Measurements from ENCODE around the gene LRRC30.

LRRC30 gene

DNA sequence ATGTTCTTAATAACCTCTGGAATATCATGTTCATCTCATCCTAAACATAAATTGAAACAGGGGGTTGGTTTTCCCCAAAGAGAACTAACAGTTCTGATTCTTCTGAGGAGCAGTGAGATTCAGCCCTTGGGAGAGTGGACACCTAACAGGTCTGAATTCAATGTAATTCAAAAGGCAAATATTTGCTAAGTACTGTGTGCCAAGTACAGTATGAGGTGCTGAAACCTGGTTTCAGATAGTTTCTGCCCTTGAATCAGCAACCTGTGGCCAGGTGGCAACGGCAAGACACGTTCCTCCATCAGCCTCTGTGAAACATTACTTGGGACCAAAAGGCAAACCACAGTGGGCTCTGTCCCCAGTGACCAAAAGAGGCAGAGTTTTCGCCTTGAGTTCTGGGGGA is 1.3 kb downstream of the LRRC30 start:
- Histone ChIP-seq H2AFZ (ENCODE audit: low read depth, low read length) (no peak overlapping the region), H3K23ac (ENCODE audit: low read length in 2 of 2) (no peak overlapping the region)
- WGBS: 82% methylated on average over 3 of the region's 3 CpGs

DNA sequence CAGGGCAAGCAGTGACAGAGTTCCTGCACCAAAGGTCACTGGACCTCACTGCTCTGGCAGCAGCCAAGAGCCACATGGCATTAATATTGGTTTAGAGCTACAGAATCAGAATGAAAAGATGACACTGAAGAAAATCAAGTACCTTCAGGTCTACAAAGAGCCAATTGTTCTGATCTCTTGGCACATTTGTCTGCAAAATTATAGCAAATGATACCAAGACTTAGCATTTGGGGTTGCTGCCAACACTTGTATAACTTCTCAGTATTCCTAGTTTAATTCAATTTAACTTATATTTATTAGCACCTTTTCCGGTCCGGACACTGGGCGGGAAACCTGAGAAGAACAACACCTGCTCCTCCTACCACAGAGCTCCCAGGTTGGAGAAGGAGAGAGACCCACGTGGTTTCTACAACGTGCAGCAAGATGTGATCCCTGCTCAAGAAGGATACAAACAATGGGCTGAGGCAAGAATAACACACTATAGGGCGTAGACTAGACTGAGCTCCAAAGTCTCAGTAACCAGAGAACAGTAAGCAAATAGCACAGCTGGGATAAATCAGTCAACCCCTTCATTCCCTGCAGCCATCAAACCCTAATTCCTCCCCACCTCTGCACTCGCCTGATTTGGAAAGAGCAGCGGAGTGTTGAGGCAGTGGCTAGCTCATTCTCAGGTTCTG is 2.4 kb downstream of the LRRC30 start:
- no peak overlapping the region for H3K14ac ChIP-seq (ENCODE audit: low read length in 2 of 2)
- H4K91ac ChIP-seq (ENCODE audit: low read length): no peak overlapping the region
- H2AFZ ChIP-seq (ENCODE audit: low read depth, low read length): no peak overlapping the region
- H4K8ac ChIP-seq (ENCODE audit: low read length): no peak overlapping the region
- H3K4me3 ChIP-seq (ENCODE audit: insufficient read depth in 1 of 2, low read depth in 1 of 2, low read length in 2 of 2): no peak overlapping the region
- no peak overlapping the region for H3K4me2 ChIP-seq (ENCODE audit: low read length, poor library complexity, severe bottlenecking)
- H2BK12ac ChIP-seq (ENCODE audit: low read length in 2 of 2): no peak overlapping the region
- no peaks in the 10 kb centered on the region for H3K79me1 ChIP-seq (replicated peaks; ENCODE audit: low read length, poor library complexity, severe bottlenecking)
- H3K27me3 ChIP-seq (ENCODE audit: control insufficient read depth in 1 of 2, insufficient read depth in 1 of 2, low read length in 2 of 2): peaks cover 55 to 56% of the 10 kb centered on the region in 2 experiments
- no peak for DNase-seq
- H3K18ac ChIP-seq (ENCODE audit: low read depth in 1 of 2, low read length in 2 of 2): no peak overlapping the region
- no peak overlapping the region for H2BK5ac ChIP-seq (ENCODE audit: low read depth, low read length, poor library complexity, severe bottlenecking)
- WGBS: 84% methylated on average over 8 of the region's 8 CpGs
- no peaks in the 10 kb centered on the region for H3K4me1 ChIP-seq (ENCODE audit: control insufficient read depth, insufficient read depth, low read depth, low read length)
- H3K9ac ChIP-seq (ENCODE audit: low read length): no peak overlapping the region
- H3K4ac ChIP-seq (ENCODE audit: low read depth in 1 of 2, low read length in 2 of 2): no peak overlapping the region
- no peak overlapping the region for H3K27ac ChIP-seq (ENCODE audit: low read length, poor library complexity, severe bottlenecking)
- no peak overlapping the region for H2BK15ac ChIP-seq (ENCODE audit: low read depth, poor library complexity, severe bottlenecking)
- no peak overlapping the region for H2AK5ac ChIP-seq (ENCODE audit: low read length, severe bottlenecking)
- no peaks in the 10 kb centered on the region for H3K9me3 ChIP-seq (ENCODE audit: control insufficient read depth, low read length)
- H3K23ac ChIP-seq (ENCODE audit: low read length in 2 of 2): no peak overlapping the region
- H3K36me3 ChIP-seq (ENCODE audit: control insufficient read depth in 1 of 2, insufficient read depth in 2 of 2, low read depth in 1 of 2, low read length in 2 of 2): no peaks in the 10 kb centered on the region
- H2BK120ac ChIP-seq (ENCODE audit: low read depth, low read length): no peak overlapping the region

More for the DNA sequence above, 1.3 kb downstream of the LRRC30 start:
- H3K4ac ChIP-seq (ENCODE audit: low read depth in 1 of 2, low read length in 2 of 2): no peak overlapping the region
- H3K36me3 ChIP-seq (ENCODE audit: control insufficient read depth in 1 of 2, insufficient read depth in 2 of 2, low read depth in 1 of 2, low read length in 2 of 2): no peaks in the 10 kb centered on the region
- no peaks in the 10 kb centered on the region for H3K9me3 ChIP-seq (ENCODE audit: control insufficient read depth, low read length)
- H3K27ac ChIP-seq (ENCODE audit: low read length, poor library complexity, severe bottlenecking): no peak overlapping the region
- no peaks in the 10 kb centered on the region for H3K79me1 ChIP-seq (replicated peaks; ENCODE audit: low read length, poor library complexity, severe bottlenecking)
- no peak overlapping the region for H3K9ac ChIP-seq (ENCODE audit: low read length)
- no peak overlapping the region for H3K18ac ChIP-seq (ENCODE audit: low read depth in 1 of 2, low read length in 2 of 2)
- no peak overlapping the region for H3K14ac ChIP-seq (ENCODE audit: low read length in 2 of 2)
- H2BK120ac ChIP-seq (ENCODE audit: low read depth, low read length): no peak overlapping the region
- H2BK15ac ChIP-seq (ENCODE audit: low read depth, poor library complexity, severe bottlenecking): no peak overlapping the region
- no peak for DNase-seq
- peaks cover 54 to 60% of the 10 kb centered on the region in 2 experiments for H3K27me3 ChIP-seq (ENCODE audit: control insufficient read depth in 1 of 2, insufficient read depth in 1 of 2, low read length in 2 of 2)
- H2AK5ac ChIP-seq (ENCODE audit: low read length, severe bottlenecking): no peak overlapping the region
- no peak overlapping the region for H3K4me2 ChIP-seq (ENCODE audit: low read length, poor library complexity, severe bottlenecking)
- no peak overlapping the region for H4K8ac ChIP-seq (ENCODE audit: low read length)
- no peak overlapping the region for H4K91ac ChIP-seq (ENCODE audit: low read length)
- H2BK5ac ChIP-seq (ENCODE audit: low read depth, low read length, poor library complexity, severe bottlenecking): no peak overlapping the region
- no peaks in the 10 kb centered on the region for H3K4me1 ChIP-seq (ENCODE audit: control insufficient read depth, insufficient read depth, low read depth, low read length)
- H3K4me3 ChIP-seq (ENCODE audit: insufficient read depth in 1 of 2, low read depth in 1 of 2, low read length in 2 of 2): no peak overlapping the region
- no peak overlapping the region for H2BK12ac ChIP-seq (ENCODE audit: low read length in 2 of 2)

- DNase-seq: no peak
- no peak overlapping the region for H3K14ac ChIP-seq (ENCODE audit: low read length in 2 of 2)
- H3K23ac ChIP-seq (ENCODE audit: low read length in 2 of 2): no peak overlapping the region
- no peak overlapping the region for H2BK5ac ChIP-seq (ENCODE audit: low read depth, low read length, poor library complexity, severe bottlenecking)
- no peak overlapping the region for H3K4me2 ChIP-seq (ENCODE audit: low read length, poor library complexity, severe bottlenecking)
- H2BK120ac ChIP-seq (ENCODE audit: low read depth, low read length): no peak overlapping the region
- no peak overlapping the region for H4K91ac ChIP-seq (ENCODE audit: low read length)
- H2AFZ ChIP-seq (ENCODE audit: low read depth, low read length): no peak overlapping the region
- H3K27me3 ChIP-seq (ENCODE audit: control insufficient read depth in 1 of 2, insufficient read depth in 1 of 2, low read length in 2 of 2): peaks cover 54 to 55% of the 10 kb centered on the region in 2 experiments
- H3K9me3 ChIP-seq (ENCODE audit: control insufficient read depth, low read length): no peaks in the 10 kb centered on the region
- no peak overlapping the region for H3K4ac ChIP-seq (ENCODE audit: low read depth in 1 of 2, low read length in 2 of 2)
- no peak overlapping the region for H3K4me3 ChIP-seq (ENCODE audit: insufficient read depth in 1 of 2, low read depth in 1 of 2, low read length in 2 of 2)
- no peaks in the 10 kb centered on the region for H3K79me1 ChIP-seq (replicated peaks; ENCODE audit: low read length, poor library complexity, severe bottlenecking)
- H2BK12ac ChIP-seq (ENCODE audit: low read length in 2 of 2): no peak overlapping the region
- H2BK15ac ChIP-seq (ENCODE audit: low read depth, poor library complexity, severe bottlenecking): no peak overlapping the region
- no peak overlapping the region for H3K18ac ChIP-seq (ENCODE audit: low read depth in 1 of 2, low read length in 2 of 2)
- H3K27ac ChIP-seq (ENCODE audit: low read length, poor library complexity, severe bottlenecking): no peak overlapping the region
- WGBS: 86% methylated on average over 6 of the region's 6 CpGs
- no peaks in the 10 kb centered on the region for H3K4me1 ChIP-seq (ENCODE audit: control insufficient read depth, insufficient read depth, low read depth, low read length)
- no peak overlapping the region for H2AK5ac ChIP-seq (ENCODE audit: low read length, severe bottlenecking)
- no peaks in the 10 kb centered on the region for H3K36me3 ChIP-seq (ENCODE audit: control insufficient read depth in 1 of 2, insufficient read depth in 2 of 2, low read depth in 1 of 2, low read length in 2 of 2)
- no peak overlapping the region for H3K9ac ChIP-seq (ENCODE audit: low read length)
- H4K8ac ChIP-seq (ENCODE audit: low read length): no peak overlapping the region
These were observed 3.2 kb downstream of the LRRC30 start for GRCh38 chr18:7234091-7234490.

DNA sequence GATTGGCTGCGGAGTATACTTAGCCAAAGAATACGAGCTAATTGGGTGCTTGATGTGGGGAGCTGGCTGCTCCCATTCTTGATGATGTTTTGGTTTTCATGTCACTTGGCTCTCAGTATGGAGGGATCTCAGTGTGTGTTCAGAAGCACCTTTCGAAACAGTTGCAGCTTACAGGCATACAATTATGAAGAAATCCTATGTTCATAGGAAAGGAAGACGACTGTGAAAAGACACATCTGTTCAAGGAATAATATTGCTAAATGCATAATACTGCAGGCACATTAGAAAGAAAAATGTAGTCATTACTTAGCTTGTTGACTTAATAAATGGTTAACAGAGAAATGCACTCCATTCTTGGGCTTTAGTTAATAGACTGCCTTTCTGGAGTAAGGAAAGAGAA is 4.1 kb downstream of the LRRC30 start:
- no peak overlapping the region for H4K8ac ChIP-seq (ENCODE audit: low read length)
- no peak overlapping the region for H2AK5ac ChIP-seq (ENCODE audit: low read length, severe bottlenecking)
- H3K79me1 ChIP-seq (replicated peaks; ENCODE audit: low read length, poor library complexity, severe bottlenecking): no peaks in the 10 kb centered on the region
- no peak overlapping the region for H3K14ac ChIP-seq (ENCODE audit: low read length in 2 of 2)
- DNase-seq: no peak
- no peak overlapping the region for H2BK120ac ChIP-seq (ENCODE audit: low read depth, low read length)
- H3K4me1 ChIP-seq (ENCODE audit: control insufficient read depth, insufficient read depth, low read depth, low read length): no peaks in the 10 kb centered on the region
- H4K91ac ChIP-seq (ENCODE audit: low read length): no peak overlapping the region
- H3K4me3 ChIP-seq (ENCODE audit: insufficient read depth in 1 of 2, low read depth in 1 of 2, low read length in 2 of 2): no peak overlapping the region
- H3K23ac ChIP-seq (ENCODE audit: low read length in 2 of 2): no peak overlapping the region
- no peak overlapping the region for H2BK5ac ChIP-seq (ENCODE audit: low read depth, low read length, poor library complexity, severe bottlenecking)
- no peak overlapping the region for H2BK15ac ChIP-seq (ENCODE audit: low read depth, poor library complexity, severe bottlenecking)
- no peak overlapping the region for H3K27ac ChIP-seq (ENCODE audit: low read length, poor library complexity, severe bottlenecking)
- no peak overlapping the region for H3K18ac ChIP-seq (ENCODE audit: low read depth in 1 of 2, low read length in 2 of 2)
- H3K4ac ChIP-seq (ENCODE audit: low read depth in 1 of 2, low read length in 2 of 2): no peak overlapping the region
- no peaks in the 10 kb centered on the region for H3K9me3 ChIP-seq (ENCODE audit: control insufficient read depth, low read length)
- no peaks in the 10 kb centered on the region for H3K36me3 ChIP-seq (ENCODE audit: control insufficient read depth in 1 of 2, insufficient read depth in 2 of 2, low read depth in 1 of 2, low read length in 2 of 2)
- no peak overlapping the region for H3K4me2 ChIP-seq (ENCODE audit: low read length, poor library complexity, severe bottlenecking)
- WGBS: 88% methylated on average over 3 of the region's 4 CpGs
- H2BK12ac ChIP-seq (ENCODE audit: low read length in 2 of 2): no peak overlapping the region
- H2AFZ ChIP-seq (ENCODE audit: low read depth, low read length): no peak overlapping the region
- H3K9ac ChIP-seq (ENCODE audit: low read length): no peak overlapping the region
- H3K27me3 ChIP-seq (ENCODE audit: control insufficient read depth in 1 of 2, insufficient read depth in 1 of 2, low read length in 2 of 2): peaks cover 52 to 56% of the 10 kb centered on the region in 2 experiments

All from mesenchymal stem cell (in vitro differentiated cells and primary cell).